SK-N-SH treated with all-trans-retinoic acid at 6 μM for 48 hours (cell line): Measurements from ENCODE around the gene SARDH.

Experiments used
- ARNTL ChIP-seq: fragments of 450-650 bp; formaldehyde crosslinking; IDR thresholded peaks from 2 replicates; pipeline ENCODE4 v1.5.0; 2020; ENCODE audit warnings: low read depth, mild to moderate bottlenecking, moderate library complexity, borderline replicate concordance
- BACH2 ChIP-seq: fragments of 250-450 bp; sonication (Bioruptor Pico); IDR thresholded peaks from 2 replicates; pipeline ENCODE4 v1.9.0; 2021; ENCODE audit warnings: mild to moderate bottlenecking, borderline replicate concordance
- CSDC2 ChIP-seq: fragments of 250-450 bp; sonication (Bioruptor Pico); IDR thresholded peaks from 2 replicates; pipeline ENCODE4 v1.5.0; 2020; ENCODE audit warnings: mild to moderate bottlenecking, moderate library complexity
- ESRRG ChIP-seq: fragments of 250-450 bp; sonication (Bioruptor Pico); IDR thresholded peaks from 2 replicates; pipeline ENCODE4 v1.6.1; 2021; ENCODE audit warnings: mild to moderate bottlenecking
- OSR1 ChIP-seq: fragments of 250-450 bp; sonication (Bioruptor Pico); IDR thresholded peaks from 2 replicates; pipeline ENCODE4 v1.8.0; 2022; ENCODE audit warnings: moderate library complexity, mild to moderate bottlenecking, inconsistent platforms
- PATZ1 ChIP-seq: fragments of 250-450 bp; sonication (Bioruptor Pico); IDR thresholded peaks from 2 replicates; pipeline ENCODE4 v1.8.0; 2020; ENCODE audit warnings: mild to moderate bottlenecking, moderate library complexity, borderline replicate concordance
- TCF4 ChIP-seq: fragments of 250-450 bp; sonication (Bioruptor Pico); IDR thresholded peaks from 2 replicates; pipeline ENCODE4 v1.8.0; 2021; ENCODE audit warnings: mild to moderate bottlenecking, moderate library complexity, borderline replicate concordance
- ZFP30 ChIP-seq: fragments of 450-650 bp; formaldehyde crosslinking; IDR thresholded peaks from 2 replicates; pipeline ENCODE4 v1.5.0; 2022; ENCODE audit warnings: mild to moderate bottlenecking, moderate library complexity
- ZNF565 ChIP-seq: fragments of 450-650 bp; formaldehyde crosslinking; conservative IDR thresholded peaks from 2 replicates; pipeline ENCODE4 v1.5.0; 2020; ENCODE audit warnings: low read depth, mild to moderate bottlenecking, moderate library complexity
- ZNF8 ChIP-seq: fragments of 450-650 bp; formaldehyde crosslinking; IDR thresholded peaks from 2 replicates; pipeline ENCODE4 v1.5.0; 2020; ENCODE audit warnings: mild to moderate bottlenecking, moderate library complexity
- TF ChIP-seq, protein P1 (sequence below): fragments of 250-450 bp; sonication (Bioruptor Pico); IDR thresholded peaks from 2 replicates; pipeline ENCODE4 v1.5.1; 2020; ENCODE audit warnings: low read depth, mild to moderate bottlenecking, moderate library complexity
- TF ChIP-seq, protein P2 (sequence below): fragments of 250-450 bp; sonication (Bioruptor Pico); IDR thresholded peaks from 2 replicates; pipeline ENCODE4 v1.8.0; 2021; ENCODE audit warnings: low read depth, mild to moderate bottlenecking, moderate library complexity, borderline replicate concordance
- TF ChIP-seq, protein P3 (sequence below): fragments of 250-450 bp; sonication (Bioruptor Pico); IDR thresholded peaks from 2 replicates; pipeline ENCODE4 v1.5.0; 2020; ENCODE audit warnings: mild to moderate bottlenecking, moderate library complexity

GRCh38 chr9:133767625-133768024, 29.5 kb upstream of the SARDH start:
- TF ChIP-seq ZFP30 (CRISPR knock-in tag), result no peak
- no peak for TF ChIP-seq PATZ1
- TF ChIP-seq, protein P1, sequence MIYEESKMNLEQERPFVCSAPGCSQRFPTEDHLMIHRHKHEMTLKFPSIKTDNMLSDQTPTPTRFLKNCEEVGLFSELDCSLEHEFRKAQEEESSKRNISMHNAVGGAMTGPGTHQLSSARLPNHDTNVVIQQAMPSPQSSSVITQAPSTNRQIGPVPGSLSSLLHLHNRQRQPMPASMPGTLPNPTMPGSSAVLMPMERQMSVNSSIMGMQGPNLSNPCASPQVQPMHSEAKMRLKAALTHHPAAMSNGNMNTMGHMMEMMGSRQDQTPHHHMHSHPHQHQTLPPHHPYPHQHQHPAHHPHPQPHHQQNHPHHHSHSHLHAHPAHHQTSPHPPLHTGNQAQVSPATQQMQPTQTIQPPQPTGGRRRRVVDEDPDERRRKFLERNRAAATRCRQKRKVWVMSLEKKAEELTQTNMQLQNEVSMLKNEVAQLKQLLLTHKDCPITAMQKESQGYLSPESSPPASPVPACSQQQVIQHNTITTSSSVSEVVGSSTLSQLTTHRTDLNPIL (CRISPR knock-in tag), result no peak
- no peak for TF ChIP-seq CSDC2 (CRISPR knock-in tag)
- TF ChIP-seq BACH2 (CRISPR knock-in tag), result no peak
- no peak for TF ChIP-seq ZNF8 (CRISPR knock-in tag)
- TF ChIP-seq ARNTL, result no peak
- TF ChIP-seq, protein P2, sequence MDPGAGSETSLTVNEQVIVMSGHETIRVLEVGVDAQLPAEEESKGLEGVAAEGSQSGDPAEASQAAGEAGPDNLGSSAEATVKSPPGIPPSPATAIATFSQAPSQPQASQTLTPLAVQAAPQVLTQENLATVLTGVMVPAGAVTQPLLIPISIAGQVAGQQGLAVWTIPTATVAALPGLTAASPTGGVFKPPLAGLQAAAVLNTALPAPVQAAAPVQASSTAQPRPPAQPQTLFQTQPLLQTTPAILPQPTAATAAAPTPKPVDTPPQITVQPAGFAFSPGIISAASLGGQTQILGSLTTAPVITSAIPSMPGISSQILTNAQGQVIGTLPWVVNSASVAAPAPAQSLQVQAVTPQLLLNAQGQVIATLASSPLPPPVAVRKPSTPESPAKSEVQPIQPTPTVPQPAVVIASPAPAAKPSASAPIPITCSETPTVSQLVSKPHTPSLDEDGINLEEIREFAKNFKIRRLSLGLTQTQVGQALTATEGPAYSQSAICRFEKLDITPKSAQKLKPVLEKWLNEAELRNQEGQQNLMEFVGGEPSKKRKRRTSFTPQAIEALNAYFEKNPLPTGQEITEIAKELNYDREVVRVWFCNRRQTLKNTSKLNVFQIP (CRISPR knock-in tag), result no peak
- no peak for TF ChIP-seq ESRRG (CRISPR knock-in tag)
- no peak for TF ChIP-seq ZNF565 (CRISPR knock-in tag)
- TF ChIP-seq TCF4 (CRISPR knock-in tag), result no peak
- TF ChIP-seq, protein P3, sequence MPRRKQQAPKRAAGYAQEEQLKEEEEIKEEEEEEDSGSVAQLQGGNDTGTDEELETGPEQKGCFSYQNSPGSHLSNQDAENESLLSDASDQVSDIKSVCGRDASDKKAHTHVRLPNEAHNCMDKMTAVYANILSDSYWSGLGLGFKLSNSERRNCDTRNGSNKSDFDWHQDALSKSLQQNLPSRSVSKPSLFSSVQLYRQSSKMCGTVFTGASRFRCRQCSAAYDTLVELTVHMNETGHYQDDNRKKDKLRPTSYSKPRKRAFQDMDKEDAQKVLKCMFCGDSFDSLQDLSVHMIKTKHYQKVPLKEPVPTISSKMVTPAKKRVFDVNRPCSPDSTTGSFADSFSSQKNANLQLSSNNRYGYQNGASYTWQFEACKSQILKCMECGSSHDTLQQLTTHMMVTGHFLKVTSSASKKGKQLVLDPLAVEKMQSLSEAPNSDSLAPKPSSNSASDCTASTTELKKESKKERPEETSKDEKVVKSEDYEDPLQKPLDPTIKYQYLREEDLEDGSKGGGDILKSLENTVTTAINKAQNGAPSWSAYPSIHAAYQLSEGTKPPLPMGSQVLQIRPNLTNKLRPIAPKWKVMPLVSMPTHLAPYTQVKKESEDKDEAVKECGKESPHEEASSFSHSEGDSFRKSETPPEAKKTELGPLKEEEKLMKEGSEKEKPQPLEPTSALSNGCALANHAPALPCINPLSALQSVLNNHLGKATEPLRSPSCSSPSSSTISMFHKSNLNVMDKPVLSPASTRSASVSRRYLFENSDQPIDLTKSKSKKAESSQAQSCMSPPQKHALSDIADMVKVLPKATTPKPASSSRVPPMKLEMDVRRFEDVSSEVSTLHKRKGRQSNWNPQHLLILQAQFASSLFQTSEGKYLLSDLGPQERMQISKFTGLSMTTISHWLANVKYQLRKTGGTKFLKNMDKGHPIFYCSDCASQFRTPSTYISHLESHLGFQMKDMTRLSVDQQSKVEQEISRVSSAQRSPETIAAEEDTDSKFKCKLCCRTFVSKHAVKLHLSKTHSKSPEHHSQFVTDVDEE (CRISPR knock-in tag), result no peak
- no peak for TF ChIP-seq OSR1
